ENCODE data around the gene ZNF607. TPM values are rescaled to one million over a fixed set of nuclear protein-coding genes. Genes with fewer than 3 reads are reported as not detected.

The ZNF607 gene
- total and polyA plus RNA-seq, 2 experiments from 2014 or later = 2.2 to 3.7 TPM

DNA sequence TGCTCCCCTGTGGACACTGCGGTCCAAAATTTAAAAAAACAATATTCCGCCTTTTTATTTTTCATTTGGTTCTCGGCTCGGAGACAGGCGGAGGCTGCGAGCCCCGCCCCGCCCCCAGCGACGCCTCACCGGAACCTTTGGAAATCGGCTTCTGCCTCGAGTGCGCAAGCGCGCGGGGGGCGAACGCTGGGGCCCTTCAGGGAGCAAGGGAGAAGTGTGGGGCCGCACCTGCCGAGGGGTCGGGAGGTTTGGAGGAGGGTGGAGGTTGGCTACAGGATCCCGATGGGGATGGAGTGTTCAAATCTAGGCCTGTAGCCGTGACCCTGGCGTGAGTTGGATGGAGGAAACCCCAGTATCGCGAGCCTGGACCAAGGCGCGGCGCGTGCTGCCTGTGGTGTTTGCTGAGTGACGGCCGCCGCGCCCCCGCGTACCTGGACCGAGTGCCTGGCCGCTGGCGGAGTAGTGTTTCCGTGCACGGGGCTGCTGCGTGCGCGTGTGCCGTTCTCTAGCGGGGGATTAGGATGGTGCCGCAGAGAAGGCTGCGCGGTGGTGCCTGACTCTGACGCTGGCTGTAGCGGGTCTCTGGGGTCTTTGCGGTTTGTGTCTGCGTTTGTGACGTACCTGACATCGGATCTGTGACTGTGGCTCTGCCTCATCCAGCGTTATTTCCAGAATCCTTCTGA is 63.7 kb downstream of the ZNF607 start:
- Histone ChIP-seq H3K27ac (peak overlapping the region; percentile 84), H3K9me3 (ENCODE audit: low read depth) (no peaks in the 10 kb centered on the region), H3F3A (ENCODE audit: insufficient read depth) (peaks cover 15% of the 10 kb centered on the region), H3K9ac (peak overlapping the region; percentile 91), H3K36me3 (ENCODE audit: low read depth) (0 out of 2 replicates have a peak, but pooled peaks cover 4% of the 10 kb centered on the region), H3K79me2 (ENCODE audit: insufficient read depth) (peaks cover 41% of the 10 kb centered on the region), H3K27me3 (replicated peaks; ENCODE audit: insufficient read depth) (no peaks in the 10 kb centered on the region), H3K4me1 (ENCODE audit: insufficient read depth) (peaks cover 13% of the 10 kb centered on the region), H3K9me2 (ENCODE audit: insufficient read depth) (no peaks in the 10 kb centered on the region), H2AFZ (peak overlapping the region; percentile 95), H3K4me3 (peak overlapping the region; percentile 84), H3K4me2 (ENCODE audit: unreplicated experiment) (peak overlapping the region; percentile 93), H4K20me1 (ENCODE audit: insufficient read depth) (no peaks in the 10 kb centered on the region)
- 1% methylated on average over 43 to 48 of the region's 57 CpGs for WGBS, 2 experiments (ENCODE audit: low coverage in 1 of 2, low lambda C conversion rate in 2 of 2, missing lambda C conversion rate in 2 of 2)
- in situ Hi-C loops (cut with MboI) = no loop called here
- TF ChIP-seq EZH2phosphoT487 (IDR thresholded peaks at IDR 0.05; ENCODE audit: insufficient read depth, low read depth) (no peak), EZH2 (IDR thresholded peaks at IDR 0.05; ENCODE audit: insufficient read depth, poor library complexity, severe bottlenecking) (no peak)
- peak; percentile 92 for DNase-seq

DNA sequence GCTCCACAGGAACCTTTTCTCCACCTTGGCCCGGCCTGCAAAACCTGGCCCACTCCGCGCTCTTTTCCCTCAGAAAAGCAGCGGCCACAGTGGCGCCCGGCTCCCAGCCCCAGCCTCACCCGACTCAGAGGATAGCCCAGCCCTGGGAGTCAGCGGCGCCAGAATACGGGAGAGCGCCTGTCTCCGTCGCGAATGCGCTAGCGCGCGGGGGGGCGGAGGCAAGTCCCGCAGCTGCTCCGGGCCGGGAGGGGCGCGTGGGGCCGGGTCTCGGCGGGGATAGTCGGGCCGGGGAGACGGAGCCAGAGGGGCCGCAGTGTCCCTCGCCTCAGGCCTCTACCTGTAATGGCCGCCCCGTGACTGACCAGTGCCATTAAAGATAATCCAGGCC is 64.3 kb downstream of the ZNF607 start, which contains the start of gene ZFP30:
Gene ZFP30 (minus strand): TSS at position 165 of the 388 bp plus-strand sequence. CDS start 7,643 bp downstream, outside the sequence.
- no peaks in the 10 kb centered on the region for H3K9me2 ChIP-seq (ENCODE audit: insufficient read depth)
- peak within 1 kb of the TSS; percentile 93 for H3K4me2 ChIP-seq (ENCODE audit: unreplicated experiment)
- no peaks in the 10 kb centered on the region for H3K27me3 ChIP-seq (replicated peaks; ENCODE audit: insufficient read depth)
- peaks cover 13% of the 10 kb centered on the region for H3K4me1 ChIP-seq (ENCODE audit: insufficient read depth)
- WGBS, 2 experiments (ENCODE audit: low coverage in 1 of 2, low lambda C conversion rate in 2 of 2, missing lambda C conversion rate in 2 of 2) = 1 to 2% methylated on average over 32 to 34 of the region's 34 CpGs
- H3K27ac ChIP-seq = peak within 1 kb of the TSS; percentile 84
- in situ Hi-C loops (cut with MboI) = no loop called here
- H3K9me3 ChIP-seq (ENCODE audit: low read depth) = no peaks in the 10 kb centered on the region
- peak within 1 kb of the TSS; percentile 91 for H3K9ac ChIP-seq
- peaks cover 47% of the 10 kb centered on the region for H3K79me2 ChIP-seq (ENCODE audit: insufficient read depth)
- peak; percentile 94 for DNase-seq
- 0 out of 2 replicates have a peak, but pooled peaks cover 9% of the 10 kb centered on the region for H3K36me3 ChIP-seq (ENCODE audit: low read depth)
- peak within 1 kb of the TSS; percentile 84 for H3K4me3 ChIP-seq
- H4K20me1 ChIP-seq (ENCODE audit: insufficient read depth) = no peaks in the 10 kb centered on the region
- H2AFZ ChIP-seq = peak within 1 kb of the TSS; percentile 95
- no peak for TF ChIP-seq EZH2 (IDR thresholded peaks at IDR 0.05; ENCODE audit: insufficient read depth, poor library complexity, severe bottlenecking)
- H3F3A ChIP-seq (ENCODE audit: insufficient read depth) = peaks cover 15% of the 10 kb centered on the region

DNA sequence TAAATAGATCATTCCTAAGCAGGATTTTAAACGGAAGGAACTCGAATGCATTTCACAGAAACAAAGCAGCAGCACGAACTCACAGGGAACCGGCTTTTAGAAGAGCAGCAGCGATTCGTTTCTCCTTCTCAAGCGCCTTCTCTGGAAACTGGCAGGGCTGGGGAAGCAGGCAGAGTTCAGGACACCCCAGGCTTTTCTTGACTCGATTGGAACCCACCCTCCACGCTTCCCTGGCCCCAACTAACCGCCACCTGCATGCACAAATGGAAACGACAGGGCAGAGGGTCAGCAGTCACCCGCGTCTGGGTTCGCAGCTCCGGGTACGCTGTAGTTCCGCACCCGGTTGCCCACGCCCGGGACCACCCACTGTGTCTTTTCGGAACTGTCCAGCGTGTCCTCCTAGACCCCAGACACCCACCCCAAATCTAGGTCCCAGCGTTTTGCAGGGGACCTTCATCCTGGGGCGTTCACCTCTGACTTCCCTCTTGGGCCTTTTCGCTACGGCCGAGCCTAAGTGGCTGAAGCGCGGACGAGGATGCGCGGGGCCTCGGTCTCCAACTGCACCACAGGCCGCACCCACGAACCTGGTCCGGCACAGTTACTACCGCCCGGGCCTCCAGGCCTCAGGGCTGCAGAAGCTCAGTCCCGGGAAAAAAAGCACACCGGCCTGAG is 64.8 kb downstream of the ZNF607 start:
- no peaks in the 10 kb centered on the region for H3K9me3 ChIP-seq (ENCODE audit: low read depth)
- peak; percentile 71 for DNase-seq
- peak overlapping the region; percentile 91 for H3K9ac ChIP-seq
- TF ChIP-seq EZH2phosphoT487 (IDR thresholded peaks at IDR 0.05; ENCODE audit: insufficient read depth, low read depth) = no peak
- no peak for TF ChIP-seq EZH2 (IDR thresholded peaks at IDR 0.05; ENCODE audit: insufficient read depth, poor library complexity, severe bottlenecking)
- peak overlapping the region; percentile 95 for H2AFZ ChIP-seq
- H4K20me1 ChIP-seq (ENCODE audit: insufficient read depth) = no peaks in the 10 kb centered on the region
- peak overlapping the region; percentile 93 for H3K4me2 ChIP-seq (ENCODE audit: unreplicated experiment)
- peaks cover 15% of the 10 kb centered on the region for H3F3A ChIP-seq (ENCODE audit: insufficient read depth)
- peaks cover 52% of the 10 kb centered on the region for H3K79me2 ChIP-seq (ENCODE audit: insufficient read depth)
- peak overlapping the region; percentile 84 for H3K4me3 ChIP-seq
- in situ Hi-C loops (cut with MboI) = no loop called here
- no peaks in the 10 kb centered on the region for H3K27me3 ChIP-seq (replicated peaks; ENCODE audit: insufficient read depth)
- 0 to 1% methylated on average over 39 to 40 of the region's 40 CpGs for WGBS, 2 experiments (ENCODE audit: low coverage in 1 of 2, low lambda C conversion rate in 2 of 2, missing lambda C conversion rate in 2 of 2)
- 0 out of 2 replicates have a peak, but pooled peaks cover 10% of the 10 kb centered on the region for H3K36me3 ChIP-seq (ENCODE audit: low read depth)
- no peaks in the 10 kb centered on the region for H3K9me2 ChIP-seq (ENCODE audit: insufficient read depth)
- H3K27ac ChIP-seq = peak overlapping the region; percentile 84
- H3K4me1 ChIP-seq (ENCODE audit: insufficient read depth) = peaks cover 13% of the 10 kb centered on the region

DNA sequence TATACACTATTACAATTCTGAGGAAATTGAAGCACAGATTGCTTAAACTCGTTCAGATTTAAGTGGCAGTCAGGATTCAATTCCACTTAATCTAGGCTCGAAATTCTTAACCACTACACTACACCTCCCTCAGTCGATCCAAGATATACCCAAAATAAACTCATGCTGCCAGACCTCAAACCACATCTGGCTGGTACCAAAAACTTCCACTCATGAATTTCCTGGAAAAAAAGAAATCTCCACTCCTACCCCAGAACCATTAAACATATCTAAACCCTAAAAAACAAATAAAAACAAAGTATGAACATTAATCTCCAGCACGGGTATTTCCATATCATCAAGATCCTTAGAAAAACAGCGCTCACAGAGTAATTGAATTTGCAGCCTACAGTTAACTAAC is 65.4 kb downstream of the ZNF607 start:
- DNase-seq = no peak
- Histone ChIP-seq H3K4me2 (ENCODE audit: unreplicated experiment) (peak overlapping the region; percentile 93), H2AFZ (peak overlapping the region; percentile 95), H3K79me2 (ENCODE audit: insufficient read depth) (peaks cover 58% of the 10 kb centered on the region), H3K36me3 (ENCODE audit: low read depth) (0 out of 2 replicates have a peak, but pooled peaks cover 10% of the 10 kb centered on the region), H3K27me3 (replicated peaks; ENCODE audit: insufficient read depth) (no peaks in the 10 kb centered on the region), H3K27ac (peak overlapping the region; percentile 84), H3K4me3 (peak overlapping the region; percentile 84), H3K9ac (peak overlapping the region; percentile 91), H3K4me1 (ENCODE audit: insufficient read depth) (peaks cover 13% of the 10 kb centered on the region), H3F3A (ENCODE audit: insufficient read depth) (peaks cover 15% of the 10 kb centered on the region), H4K20me1 (ENCODE audit: insufficient read depth) (no peaks in the 10 kb centered on the region), H3K9me3 (ENCODE audit: low read depth) (no peaks in the 10 kb centered on the region), H3K9me2 (ENCODE audit: insufficient read depth) (no peaks in the 10 kb centered on the region)
- in situ Hi-C loops (cut with MboI) = no loop called here
- WGBS, 2 experiments (ENCODE audit: low coverage in 1 of 2, low lambda C conversion rate in 2 of 2, missing lambda C conversion rate in 2 of 2) = 11 to 14% methylated on average over 5 of the region's 5 CpGs
- TF ChIP-seq EZH2 (IDR thresholded peaks at IDR 0.05; ENCODE audit: insufficient read depth, poor library complexity, severe bottlenecking) (no peak), EZH2phosphoT487 (IDR thresholded peaks at IDR 0.05; ENCODE audit: insufficient read depth, low read depth) (no peak)

Small RNA genes within 50 kb of the gene (small RNA-seq; reads per million reads assigned to genes)
- gene SELENOKP1 (ENCODE audit: low read depth, low replicate concordance) = not detected

Other genes starting within 250 kb of the ZNF607 start
- gene ZNF793, start 212.8 kb downstream of the ZNF607 start, total RNA-seq (2014; rRNA removed; shearing (Covaris generic)) = 1.8 and 2.9 TPM in 2 replicates
- gene ZNF793, start 212.8 kb downstream of the ZNF607 start, polyA plus RNA-seq (2016; fragmentation: Nextera tagmentation; extraction: Ambion mirVana) = 2.2 and 2.4 TPM in 2 replicates
- 2.3 and 2.9 TPM in 2 replicates for gene ZNF571, start 125.0 kb downstream of the ZNF607 start, total RNA-seq (2014; rRNA removed; shearing (Covaris generic))
- gene ZNF571, start 125.0 kb downstream of the ZNF607 start, polyA plus RNA-seq (2016; fragmentation: Nextera tagmentation; extraction: Ambion mirVana) = 1.4 and 1.9 TPM in 2 replicates
- 6.2 TPM in 1 of 2 replicates, not detected in the other for gene ZNF540, start 124.9 kb downstream of the ZNF607 start, total RNA-seq (2014; rRNA removed; shearing (Covaris generic))
- gene ZNF540, start 124.9 kb downstream of the ZNF607 start, polyA plus RNA-seq (2016; fragmentation: Nextera tagmentation; extraction: Ambion mirVana) = 0.58 and 0.76 TPM in 2 replicates
- 14.0 and 19.3 TPM in 2 replicates for gene ZFP30, start 64.3 kb downstream of the ZNF607 start, total RNA-seq (2014; rRNA removed; shearing (Covaris generic))
- gene ZFP30, start 64.3 kb downstream of the ZNF607 start, polyA plus RNA-seq (2016; fragmentation: Nextera tagmentation; extraction: Ambion mirVana) = 4.3 and 4.8 TPM in 2 replicates
- 3.3 and 4.2 TPM in 2 replicates for gene ZNF573, start 59.8 kb upstream of the ZNF607 start, total RNA-seq (2014; rRNA removed; shearing (Covaris generic))
- 4.5 and 5.2 TPM in 2 replicates for gene ZNF573, start 59.8 kb upstream of the ZNF607 start, polyA plus RNA-seq (2016; fragmentation: Nextera tagmentation; extraction: Ambion mirVana)
- not detected in 2 replicates for gene WDR87, start 186.8 kb upstream of the ZNF607 start, total RNA-seq (2014; rRNA removed; shearing (Covaris generic))
- gene WDR87, start 186.8 kb upstream of the ZNF607 start, polyA plus RNA-seq (2016; fragmentation: Nextera tagmentation; extraction: Ambion mirVana) = not detected in 2 replicates
- 12.1 and 34.3 TPM in 2 replicates for gene SIPA1L3, start 187.4 kb upstream of the ZNF607 start, total RNA-seq (2014; rRNA removed; shearing (Covaris generic))
- gene SIPA1L3, start 187.4 kb upstream of the ZNF607 start, polyA plus RNA-seq (2016; fragmentation: Nextera tagmentation; extraction: Ambion mirVana) = 2.6 and 3.7 TPM in 2 replicates